HG03159 (cell line): ENCODE measurements around the gene BMP6.

ENCODE experiments used
- ATAC-seq: cut with Tn5 transposase; IDR thresholded peaks from one replicate; pipeline ENCODE4 v1.9.1; 2021; ENCODE audit warnings: mild to moderate bottlenecking, moderate library complexity; ENCODE audit not compliant: unreplicated experiment

BMP6 gene

GRCh38 chr6:7719364-7719850 lies 6.5 kb upstream of the BMP6 start:
- no peak for ATAC-seq

- ATAC-seq: no peak
Measured at GRCh38 chr6:7720346-7720745, 5.6 kb upstream of the BMP6 start.

GRCh38 chr6:7721649-7722048 lies 4.2 kb upstream of the BMP6 start:
- ATAC-seq: no peak

GRCh38 chr6:7723041-7723447 lies 2.9 kb upstream of the BMP6 start:
- peak; percentile 38 for ATAC-seq

GRCh38 chr6:7723554-7723953 lies 2.3 kb upstream of the BMP6 start:
- no peak for ATAC-seq

- ATAC-seq: no peak
Measured at GRCh38 chr6:7725412-7725811, 487 bp upstream of the BMP6 start.

GRCh38 chr6:7726416-7727085 lies 652 bp downstream of the BMP6 start:
- ATAC-seq: peak; percentile 33

- ATAC-seq: no peak
Measured at GRCh38 chr6:7727086-7727945, 1.4 kb downstream of the BMP6 start.

GRCh38 chr6:7727946-7728854 lies 2.3 kb downstream of the BMP6 start:
- peak; percentile 31 for ATAC-seq

- no peak for ATAC-seq
Measured at GRCh38 chr6:7728855-7729590, 3.1 kb downstream of the BMP6 start.

GRCh38 chr6:7730001-7730783 lies 4.3 kb downstream of the BMP6 start:
- ATAC-seq: no peak

- no peak for ATAC-seq
Measured at GRCh38 chr6:7730784-7731227, 4.9 kb downstream of the BMP6 start.

GRCh38 chr6:7731294-7731693 lies 5.4 kb downstream of the BMP6 start:
- no peak for ATAC-seq

- no peak for ATAC-seq
Measured at GRCh38 chr6:7732228-7732627, 6.3 kb downstream of the BMP6 start.

- no peak for ATAC-seq
Measured at GRCh38 chr6:7734707-7735383, 8.9 kb downstream of the BMP6 start.

- no peak for ATAC-seq
Measured at GRCh38 chr6:7737106-7737505, 11.2 kb downstream of the BMP6 start.

GRCh38 chr6:7737867-7738266 lies 12.0 kb downstream of the BMP6 start:
- no peak for ATAC-seq

- ATAC-seq: no peak
Measured at GRCh38 chr6:7742223-7742785, 16.4 kb downstream of the BMP6 start.

- ATAC-seq: no peak
Measured at GRCh38 chr6:7745942-7746341, 20.0 kb downstream of the BMP6 start.
